ENCODE results near the gene SLC25A26.

Gene SLC25A26

GRCh38 chr3:66383998-66384745, 163.4 kb downstream of the SLC25A26 start:
- TF ChIP-seq CTCF (IDR thresholded peaks at IDR 0.05; ENCODE audit: low read depth, low read length, poor library complexity, severe bottlenecking) (no peak), EZH2phosphoT487 (IDR thresholded peaks at IDR 0.05; ENCODE audit: borderline replicate concordance, low read length) (no peak)
- H3K4me3 ChIP-seq (ENCODE audit: low read length) = no peak overlapping the region
- no peak overlapping the region for H3K4me2 ChIP-seq (ENCODE audit: low read length)
- no peaks in the 10 kb centered on the region for H3K27me3 ChIP-seq (ENCODE audit: control insufficient read depth, low read length)
- H3K9me2 ChIP-seq (replicated peaks; ENCODE audit: control insufficient read depth, low read length) = no peaks in the 10 kb centered on the region
- peaks cover 30% of the 10 kb centered on the region for H3K79me2 ChIP-seq (ENCODE audit: control insufficient read depth, low read length)
- peaks cover 5% of the 10 kb centered on the region for H3K4me1 ChIP-seq (ENCODE audit: control insufficient read depth, low read length)
- H3K9me3 ChIP-seq (ENCODE audit: control insufficient read depth, insufficient read depth, low read length) = no peaks in the 10 kb centered on the region
- H3F3A ChIP-seq (ENCODE audit: control insufficient read depth, insufficient read depth) = peaks cover under 1% of the 10 kb centered on the region; the same call in 1 of the 2 replicates
- H3K36me3 ChIP-seq (ENCODE audit: control insufficient read depth, low read length) = peaks cover 97% of the 10 kb centered on the region
- H4K20me1 ChIP-seq (ENCODE audit: control insufficient read depth, insufficient read depth, low read depth, low read length) = peaks cover 4% of the 10 kb centered on the region; the same call in 1 of the 2 replicates
- H3K27ac ChIP-seq (ENCODE audit: low read depth, low read length) = no peak overlapping the region

- Histone ChIP-seq H4K20me1 (ENCODE audit: control insufficient read depth, insufficient read depth, low read depth, low read length) (peaks cover 4% of the 10 kb centered on the region; the same call in 1 of the 2 replicates), H3K4me3 (ENCODE audit: low read length) (no peak overlapping the region), H3K79me2 (ENCODE audit: control insufficient read depth, low read length) (peaks cover 36% of the 10 kb centered on the region), H3K27me3 (ENCODE audit: control insufficient read depth, low read length) (no peaks in the 10 kb centered on the region), H3K27ac (ENCODE audit: low read depth, low read length) (no peak overlapping the region), H3K9me3 (ENCODE audit: control insufficient read depth, insufficient read depth, low read length) (no peaks in the 10 kb centered on the region), H3K9me2 (replicated peaks; ENCODE audit: control insufficient read depth, low read length) (no peaks in the 10 kb centered on the region), H3F3A (ENCODE audit: control insufficient read depth, insufficient read depth) (no peaks in the 10 kb centered on the region), H3K4me2 (ENCODE audit: low read length) (no peak overlapping the region), H3K4me1 (ENCODE audit: control insufficient read depth, low read length) (peaks cover 14% of the 10 kb centered on the region), H3K36me3 (ENCODE audit: control insufficient read depth, low read length) (peaks cover 96% of the 10 kb centered on the region)
- TF ChIP-seq CTCF (IDR thresholded peaks at IDR 0.05; ENCODE audit: low read depth, low read length, poor library complexity, severe bottlenecking) (no peak), EZH2phosphoT487 (IDR thresholded peaks at IDR 0.05; ENCODE audit: borderline replicate concordance, low read length) (no peak)
These were observed 164.3 kb downstream of the SLC25A26 start for GRCh38 chr3:66385066-66385465.

- H3K4me2 ChIP-seq (ENCODE audit: low read length) = no peak overlapping the region
- H3K79me2 ChIP-seq (ENCODE audit: control insufficient read depth, low read length) = peaks cover 40% of the 10 kb centered on the region
- H3K9me2 ChIP-seq (replicated peaks; ENCODE audit: control insufficient read depth, low read length) = no peaks in the 10 kb centered on the region
- no peak overlapping the region for H3K27ac ChIP-seq (ENCODE audit: low read depth, low read length)
- H4K20me1 ChIP-seq (ENCODE audit: control insufficient read depth, insufficient read depth, low read depth, low read length) = peaks cover 4% of the 10 kb centered on the region; the same call in 1 of the 2 replicates
- peaks cover 91% of the 10 kb centered on the region for H3K36me3 ChIP-seq (ENCODE audit: control insufficient read depth, low read length)
- no peak overlapping the region for H3K4me3 ChIP-seq (ENCODE audit: low read length)
- H3K27me3 ChIP-seq (ENCODE audit: control insufficient read depth, low read length) = no peaks in the 10 kb centered on the region
- H3F3A ChIP-seq (ENCODE audit: control insufficient read depth, insufficient read depth) = peaks cover 11% of the 10 kb centered on the region
- TF ChIP-seq CTCF (IDR thresholded peaks at IDR 0.05; ENCODE audit: low read depth, low read length, poor library complexity, severe bottlenecking) (no peak), EZH2phosphoT487 (IDR thresholded peaks at IDR 0.05; ENCODE audit: borderline replicate concordance, low read length) (no peak)
- peaks cover 26% of the 10 kb centered on the region for H3K4me1 ChIP-seq (ENCODE audit: control insufficient read depth, low read length)
- no peaks in the 10 kb centered on the region for H3K9me3 ChIP-seq (ENCODE audit: control insufficient read depth, insufficient read depth, low read length)
These were observed 165.5 kb downstream of the SLC25A26 start for GRCh38 chr3:66386011-66386924.
